ENCODE results near the gene GAGE13. TPM values are rescaled to one million over a fixed set of nuclear protein-coding genes. Genes with fewer than 3 reads are reported as not detected.

Gene GAGE13
- polyA plus RNA-seq, 1 of the 3 experiments (the other 2 are of a cell fraction) = not detected

- H3K27me3 ChIP-seq (ENCODE audit: insufficient read depth) = peaks cover 53% of the 10 kb centered on the region
- 26% methylated on average over 8 of the region's 8 CpGs for WGBS (ENCODE audit: low lambda C conversion rate)
- H3K4me2 ChIP-seq = peak overlapping the region; percentile 78
- TF ChIP-seq MAX (IDR thresholded peaks at IDR 0.05; ENCODE audit: low read depth) (no peak), CTCF (IDR thresholded peaks at IDR 0.05) (no peak), JUND (IDR thresholded peaks at IDR 0.05) (no peak), SMC3 (IDR thresholded peaks at IDR 0.05; ENCODE audit: low read depth, low read length) (no peak), ZBTB33 (IDR thresholded peaks at IDR 0.05; ENCODE audit: borderline replicate concordance, low read depth) (no peak), SIN3A (IDR thresholded peaks at IDR 0.05; ENCODE audit: borderline replicate concordance, low read depth, low read length) (no peak)
- TF ChIP-seq, protein P1, sequence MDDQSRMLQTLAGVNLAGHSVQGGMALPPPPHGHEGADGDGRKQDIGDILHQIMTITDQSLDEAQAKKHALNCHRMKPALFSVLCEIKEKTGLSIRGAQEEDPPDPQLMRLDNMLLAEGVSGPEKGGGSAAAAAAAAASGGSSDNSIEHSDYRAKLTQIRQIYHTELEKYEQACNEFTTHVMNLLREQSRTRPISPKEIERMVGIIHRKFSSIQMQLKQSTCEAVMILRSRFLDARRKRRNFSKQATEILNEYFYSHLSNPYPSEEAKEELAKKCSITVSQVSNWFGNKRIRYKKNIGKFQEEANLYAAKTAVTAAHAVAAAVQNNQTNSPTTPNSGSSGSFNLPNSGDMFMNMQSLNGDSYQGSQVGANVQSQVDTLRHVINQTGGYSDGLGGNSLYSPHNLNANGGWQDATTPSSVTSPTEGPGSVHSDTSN (IDR thresholded peaks at IDR 0.05) = no peak
- H3K4me1 ChIP-seq (ENCODE audit: control insufficient read depth in 1 of 2, insufficient read depth in 2 of 2, low read depth in 1 of 2, low read length in 1 of 2) = no peaks in the 10 kb centered on the region; a peak in 1 of 4 replicates
- no peaks in the 10 kb centered on the region for H4K20me1 ChIP-seq (ENCODE audit: insufficient read depth)
- no peak for DNase-seq
- peak overlapping the region; percentile 77 for H2AFZ ChIP-seq (ENCODE audit: low read depth)
- POLR2A ChIA-PET = no interaction called here
- peak overlapping the region; percentile 9 to 64; a peak in 3 of 4 replicates for H3K4me3 ChIP-seq (ENCODE audit: low read depth in 2 of 2, low read length in 1 of 2)
- H3K79me2 ChIP-seq (ENCODE audit: insufficient read depth) = no peaks in the 10 kb centered on the region
- no peak overlapping the region for H3K27ac ChIP-seq (ENCODE audit: low read depth in 2 of 2, low read length in 1 of 2)
- H3K36me3 ChIP-seq (replicated peaks in 1 of 2; ENCODE audit: control insufficient read depth in 1 of 2, insufficient read depth in 2 of 2, low read length in 1 of 2) = no peaks in the 10 kb centered on the region
- H3K9me3 ChIP-seq = no peaks in the 10 kb centered on the region
- H3F3A ChIP-seq (replicated peaks; ENCODE audit: insufficient read depth) = no peaks in the 10 kb centered on the region
- no peak overlapping the region for H3K9ac ChIP-seq
- no peaks in the 10 kb centered on the region for H3K9me2 ChIP-seq
- CTCF ChIA-PET = interaction anchor here (2.3 kb wide), 1 partner anchor 18 kb away, joined by 9 read pairs; no protein-coding TSS in a partner anchor
Measured at GRCh38 chrX:49309401-49309981, 21.9 kb upstream of the GAGE13 start.

- Histone ChIP-seq H3K9me3 (no peaks in the 10 kb centered on the region), H2AFZ (ENCODE audit: low read depth) (no peak overlapping the region), H3K27ac (ENCODE audit: low read depth in 2 of 2, low read length in 1 of 2) (no peak overlapping the region), H3K4me2 (peak overlapping the region; percentile 78; the same call in 1 of the 2 replicates), H3K9ac (no peak overlapping the region), H4K20me1 (ENCODE audit: insufficient read depth) (no peaks in the 10 kb centered on the region), H3K79me2 (ENCODE audit: insufficient read depth) (no peaks in the 10 kb centered on the region), H3K4me1 (ENCODE audit: control insufficient read depth in 1 of 2, insufficient read depth in 2 of 2, low read depth in 1 of 2, low read length in 1 of 2) (no peaks in the 10 kb centered on the region; a peak in 1 of 4 replicates), H3K4me3 (ENCODE audit: low read depth in 2 of 2, low read length in 1 of 2) (no peak overlapping the region), H3K9me2 (no peaks in the 10 kb centered on the region), H3K27me3 (ENCODE audit: insufficient read depth) (peaks cover 53% of the 10 kb centered on the region), H3F3A (replicated peaks; ENCODE audit: insufficient read depth) (no peaks in the 10 kb centered on the region), H3K36me3 (replicated peaks in 1 of 2; ENCODE audit: control insufficient read depth in 1 of 2, insufficient read depth in 2 of 2, low read length in 1 of 2) (no peaks in the 10 kb centered on the region)
- WGBS (ENCODE audit: low lambda C conversion rate) = 49% methylated on average over 18 of the region's 18 CpGs
- POLR2A ChIA-PET = no interaction called here
- DNase-seq = no peak
- CTCF ChIA-PET = interaction anchor here (2.3 kb wide), 1 partner anchor 19 kb away, joined by 9 read pairs; no protein-coding TSS in a partner anchor
- TF ChIP-seq EZH2phosphoT487 (IDR thresholded peaks at IDR 0.05; ENCODE audit: borderline replicate concordance, low read depth) = no peak
- no peak for TF ChIP-seq USF2 (IDR thresholded peaks at IDR 0.05; ENCODE audit: borderline replicate concordance, low read depth, low read length)
- TF ChIP-seq REST (IDR thresholded peaks at IDR 0.05; ENCODE audit: low read depth, low read length) = no peak
- no peak for TF ChIP-seq MAX (IDR thresholded peaks at IDR 0.05; ENCODE audit: low read depth)
- TF ChIP-seq POLR2AphosphoS5 (IDR thresholded peaks at IDR 0.05; ENCODE audit: low read depth, low read length) = no peak
- TF ChIP-seq RAD21 (IDR thresholded peaks at IDR 0.05; ENCODE audit: low read length) = no peak
- TF ChIP-seq ELF1 (IDR thresholded peaks at IDR 0.05) = no peak
- no peak for TF ChIP-seq SMC3 (IDR thresholded peaks at IDR 0.05; ENCODE audit: low read depth, low read length)
- TF ChIP-seq FOXM1 (IDR thresholded peaks at IDR 0.05; ENCODE audit: low read depth) = no peak
- no peak for TF ChIP-seq GATA2 (CRISPR knock-in tag; IDR thresholded peaks at IDR 0.05)
- TF ChIP-seq YY1 (IDR thresholded peaks at IDR 0.05; ENCODE audit: low read depth) = no peak
- no peak for TF ChIP-seq RXRA (IDR thresholded peaks at IDR 0.05; ENCODE audit: borderline replicate concordance, low read depth)
Measured at GRCh38 chrX:49310371-49310770, 21.0 kb upstream of the GAGE13 start.

All from SK-N-SH (cell line).